GM21515 (cell line): Measurements from ENCODE around the gene KLF13.

Source experiments
- ATAC-seq: cut with Tn5 transposase; IDR thresholded peaks from one replicate; pipeline ENCODE4 v1.9.1; 2021; ENCODE audit not compliant: unreplicated experiment

KLF13 gene

DNA sequence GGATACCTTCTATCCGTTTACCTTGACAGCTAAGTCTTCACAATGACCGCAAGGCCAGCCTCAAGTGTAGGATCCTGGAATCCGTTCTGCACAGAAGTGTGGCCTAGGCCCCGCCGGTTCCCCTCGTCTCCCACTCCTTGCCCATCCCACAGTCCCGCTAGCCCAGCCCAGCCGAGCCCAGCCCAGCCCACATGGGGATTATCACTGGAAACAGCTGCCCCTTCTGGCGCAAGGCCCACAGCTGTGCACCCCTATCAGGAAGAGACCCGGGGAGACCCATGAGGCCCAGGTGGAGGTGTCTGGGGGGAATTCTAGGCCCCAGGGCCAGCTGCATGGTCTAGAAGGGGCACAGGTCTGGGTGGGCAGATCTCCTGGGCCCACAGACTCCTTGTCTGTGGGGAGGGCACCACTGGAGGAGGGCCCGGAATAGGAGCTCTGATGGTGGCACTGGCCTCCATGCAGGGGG lies 27.9 kb upstream of the KLF13 start:
- no peak for ATAC-seq

DNA sequence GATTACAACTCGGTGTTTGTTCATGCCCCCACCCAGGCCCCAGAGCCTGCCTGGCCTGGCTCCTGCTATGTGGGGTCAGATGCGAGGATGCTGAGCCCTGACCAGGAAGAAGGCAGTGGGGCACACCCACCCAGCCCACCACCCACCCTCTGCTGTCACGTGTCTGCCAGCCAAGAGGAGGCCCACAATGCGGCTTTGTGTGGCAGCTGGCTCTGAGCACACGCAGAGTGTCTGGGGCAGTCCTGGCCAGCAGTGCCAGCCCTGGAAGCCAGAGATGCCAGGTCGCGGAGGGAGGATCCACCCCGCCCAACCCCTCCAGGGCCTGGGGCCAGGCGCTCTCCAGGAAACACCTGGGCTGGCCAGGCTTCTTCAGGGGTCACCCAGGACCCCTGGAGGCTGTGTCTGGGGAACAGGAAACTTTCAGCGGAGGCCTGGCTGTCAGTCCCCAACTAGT lies 26.4 kb upstream of the KLF13 start:
- ATAC-seq = no peak

DNA sequence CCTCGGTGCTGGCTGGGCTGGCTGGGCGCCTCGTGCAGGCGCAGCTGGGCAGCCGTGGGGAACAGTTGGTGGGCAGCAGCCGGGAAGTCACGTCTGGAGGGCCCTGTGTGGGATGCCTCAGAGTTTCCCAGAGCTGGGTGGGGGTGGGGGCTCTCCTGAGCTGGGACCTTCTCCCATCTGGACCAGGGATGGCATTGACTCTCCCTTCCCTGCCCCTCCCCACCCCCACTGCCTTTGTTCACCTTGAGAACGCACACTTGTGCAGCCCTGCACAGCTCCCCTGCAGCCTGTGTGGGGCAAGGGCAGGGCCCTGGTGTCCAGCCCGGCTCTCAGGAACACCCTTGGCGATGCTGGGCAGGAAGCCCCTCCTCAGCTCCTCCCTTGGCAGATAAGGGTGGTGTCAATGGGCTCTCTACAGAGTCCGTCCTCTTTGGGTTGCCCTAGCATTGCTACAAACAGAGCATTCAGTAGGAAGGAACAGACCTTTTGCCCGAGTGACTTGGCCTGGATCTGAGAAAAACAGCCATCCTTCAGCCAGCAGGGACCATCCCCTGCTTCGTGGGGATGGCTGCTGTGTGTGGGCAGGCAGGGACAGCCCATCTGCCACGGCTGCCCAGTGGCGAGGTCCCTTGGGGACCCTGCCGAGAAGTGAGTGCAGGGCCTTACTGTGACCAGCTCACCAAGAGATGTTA lies 25.5 kb upstream of the KLF13 start:
- ATAC-seq = no peak

DNA sequence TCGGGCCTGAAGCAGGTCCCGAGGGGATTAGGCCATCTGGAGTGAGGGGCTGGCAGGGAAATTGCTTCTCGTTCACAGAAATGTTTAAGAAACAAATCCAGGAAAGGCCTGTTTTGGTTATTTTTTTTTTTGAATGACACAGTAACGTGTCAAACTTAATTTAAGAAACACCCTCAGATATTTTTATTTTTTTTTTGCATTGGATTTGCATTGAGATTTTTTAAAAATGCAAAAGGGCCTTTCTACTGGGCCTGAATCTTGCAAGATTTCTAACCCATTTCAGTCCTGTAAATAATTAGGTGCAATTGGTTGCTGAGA lies 25.0 kb upstream of the KLF13 start:
- no peak for ATAC-seq

DNA sequence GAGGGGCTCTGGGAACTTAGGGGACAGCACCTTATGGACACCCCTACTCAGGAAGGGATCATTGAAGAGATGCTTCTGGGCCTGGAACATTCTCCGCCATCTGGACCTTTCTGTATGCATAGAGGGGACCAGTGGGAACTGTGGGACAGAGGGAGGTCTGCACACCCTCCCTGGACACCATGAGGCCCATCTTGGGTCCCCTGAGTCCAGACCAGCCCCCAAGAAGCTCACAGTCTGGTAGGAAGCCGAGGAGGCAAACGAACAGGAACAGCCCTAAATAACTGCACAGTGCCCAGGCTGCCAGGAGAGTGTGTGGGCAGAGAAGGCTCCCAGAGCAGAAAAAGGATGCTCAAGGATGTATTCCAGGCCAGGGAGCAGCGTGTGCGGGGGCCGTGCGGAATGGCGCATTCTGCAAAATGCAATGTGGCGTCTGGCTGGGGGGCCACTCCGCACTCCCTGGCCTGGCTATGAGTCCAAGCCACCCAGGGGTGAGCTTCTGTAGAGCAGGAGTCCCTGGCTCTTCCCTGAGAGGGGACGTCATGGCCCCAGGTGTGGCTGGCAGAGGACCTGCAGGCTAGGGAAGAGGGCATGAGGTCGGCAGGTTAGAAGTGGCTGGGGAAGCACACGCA lies 24.5 kb upstream of the KLF13 start:
- ATAC-seq = no peak

DNA sequence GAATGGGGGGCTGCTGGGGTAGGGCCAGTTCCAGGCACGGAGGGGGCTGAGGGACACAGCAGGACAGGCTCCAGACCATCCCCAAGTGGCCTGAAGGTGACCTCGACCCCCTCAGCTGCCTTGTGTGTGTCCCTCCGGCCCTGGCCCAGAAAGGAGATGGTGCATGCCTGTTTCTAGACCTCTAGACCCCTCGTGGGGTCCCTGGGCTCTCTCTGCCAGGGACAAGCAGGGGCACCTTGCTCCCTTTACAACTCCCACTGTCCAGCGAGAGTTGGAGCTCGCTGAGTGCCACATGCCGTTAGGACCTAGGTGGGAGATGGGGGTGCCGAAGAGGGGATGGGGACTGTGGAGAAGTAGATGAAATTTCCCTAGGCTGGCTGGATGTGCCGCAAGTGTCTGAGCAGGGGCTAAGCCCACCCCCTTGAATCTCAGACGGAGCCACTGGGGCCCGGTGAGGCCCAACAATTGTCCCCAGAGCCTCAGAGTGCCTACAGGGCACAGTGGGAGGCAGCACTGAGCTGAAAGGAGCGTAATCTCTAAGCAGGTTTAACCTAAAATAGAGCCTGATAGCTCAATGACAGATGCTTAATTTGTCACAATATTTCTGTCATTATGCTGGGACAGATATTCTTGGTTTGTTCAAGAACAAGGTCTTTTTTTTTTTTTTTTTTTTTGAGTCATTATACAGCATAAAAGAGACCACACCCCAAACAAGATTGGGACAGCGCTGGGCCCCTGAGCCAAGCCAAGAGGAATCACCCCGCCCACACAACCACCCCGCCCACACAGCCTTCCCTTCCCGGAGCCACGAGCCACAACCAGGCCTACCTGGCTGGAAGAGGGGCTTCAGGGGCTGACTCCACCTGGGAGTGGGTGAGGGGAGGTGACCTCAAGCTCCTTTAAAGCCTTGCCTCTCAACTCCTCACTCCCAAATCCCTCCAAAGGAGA lies 23.6 kb upstream of the KLF13 start:
- ATAC-seq = no peak

DNA sequence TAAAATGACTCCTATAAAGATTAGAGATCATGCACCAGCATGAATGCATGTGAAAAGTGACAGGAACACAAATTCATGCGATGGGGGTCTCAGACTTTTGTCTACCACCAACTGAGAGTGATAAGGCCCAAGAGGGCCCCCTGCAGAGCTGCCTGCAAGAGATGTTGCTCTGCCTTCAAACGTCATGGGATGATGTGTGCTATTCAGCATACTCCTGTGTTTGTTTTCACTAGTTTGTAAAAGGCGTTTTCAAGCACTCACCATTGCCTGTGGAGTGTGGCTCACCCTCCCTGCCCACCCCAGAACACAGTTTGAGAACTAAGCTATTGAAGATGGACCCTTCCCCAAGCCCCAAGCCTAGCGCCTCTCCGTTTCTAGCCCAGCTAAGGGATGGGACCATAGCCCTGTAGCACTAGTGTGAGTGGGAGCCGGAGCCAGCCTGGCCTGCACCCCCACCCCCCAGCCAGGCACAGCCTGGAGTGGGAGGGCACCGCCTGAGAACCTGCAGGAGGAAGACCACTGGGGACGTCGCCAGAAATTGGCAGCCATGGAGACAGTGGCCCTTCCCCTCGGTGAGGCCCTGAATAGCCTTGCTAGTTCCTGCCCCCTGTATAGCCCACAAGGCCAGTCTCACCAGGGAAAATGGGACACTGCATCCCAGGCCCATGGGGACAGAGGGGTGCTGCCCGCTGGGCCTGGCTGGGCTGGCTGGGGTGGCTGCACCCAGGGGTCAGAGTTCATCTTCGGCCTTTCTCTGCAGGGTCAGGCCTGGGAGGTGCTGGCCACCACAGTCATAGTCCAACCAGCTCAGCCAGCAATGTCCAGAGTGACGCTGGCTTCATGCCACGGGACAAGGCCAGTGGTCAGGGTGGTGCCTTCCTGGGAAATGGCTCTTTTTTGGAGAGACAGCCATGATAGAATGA lies 22.6 kb upstream of the KLF13 start:
- ATAC-seq = no peak

DNA sequence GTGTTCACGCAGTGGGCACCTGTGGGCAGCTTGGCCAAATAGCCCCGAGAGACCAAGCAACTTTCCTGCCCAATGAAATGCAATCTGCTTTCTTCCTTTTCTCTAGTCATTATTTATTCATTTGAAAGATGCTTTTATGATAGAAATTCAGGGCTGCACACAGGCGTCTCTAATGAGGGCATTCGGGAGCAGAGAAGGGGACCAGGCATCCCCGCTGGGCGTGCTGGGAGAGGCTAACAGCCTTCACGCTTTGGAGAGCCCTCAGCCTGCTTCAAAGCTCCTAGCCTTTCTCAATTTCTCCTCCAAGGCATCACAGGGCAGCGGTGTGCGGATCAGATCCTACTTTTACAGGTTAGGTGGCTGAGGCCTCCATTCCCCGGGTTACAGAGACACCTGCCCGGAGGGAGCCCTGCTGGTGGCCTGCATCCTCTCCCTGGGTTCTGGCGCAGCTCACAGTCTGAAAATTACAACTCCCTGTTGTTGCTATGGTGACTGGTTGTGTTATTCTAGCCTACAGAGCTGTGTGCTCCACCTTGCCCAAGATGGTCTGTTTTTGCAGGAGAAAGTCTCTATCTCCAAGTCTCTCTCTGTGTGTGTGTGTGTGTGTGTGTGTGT lies 21.8 kb upstream of the KLF13 start:
- no peak for ATAC-seq

DNA sequence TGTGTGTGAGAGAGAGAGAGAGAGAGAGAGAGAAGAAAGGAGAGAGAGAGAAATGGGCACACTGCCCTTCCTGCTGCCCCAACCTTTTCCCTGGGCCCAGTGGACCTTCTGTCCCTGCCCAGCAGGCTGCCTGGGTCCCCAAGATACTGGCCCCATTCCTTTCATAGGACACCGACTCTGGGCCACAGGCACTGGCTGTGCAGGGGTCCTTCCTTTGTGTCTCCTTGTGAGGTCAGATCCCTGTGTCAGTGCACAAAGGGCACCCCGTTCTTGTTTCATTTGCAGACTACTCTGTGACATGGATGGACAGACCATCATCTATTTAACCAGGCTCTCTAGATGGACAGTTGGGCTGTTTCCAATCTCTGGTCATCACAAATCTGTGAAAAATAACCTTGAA lies 21.3 kb upstream of the KLF13 start:
- ATAC-seq = no peak

DNA sequence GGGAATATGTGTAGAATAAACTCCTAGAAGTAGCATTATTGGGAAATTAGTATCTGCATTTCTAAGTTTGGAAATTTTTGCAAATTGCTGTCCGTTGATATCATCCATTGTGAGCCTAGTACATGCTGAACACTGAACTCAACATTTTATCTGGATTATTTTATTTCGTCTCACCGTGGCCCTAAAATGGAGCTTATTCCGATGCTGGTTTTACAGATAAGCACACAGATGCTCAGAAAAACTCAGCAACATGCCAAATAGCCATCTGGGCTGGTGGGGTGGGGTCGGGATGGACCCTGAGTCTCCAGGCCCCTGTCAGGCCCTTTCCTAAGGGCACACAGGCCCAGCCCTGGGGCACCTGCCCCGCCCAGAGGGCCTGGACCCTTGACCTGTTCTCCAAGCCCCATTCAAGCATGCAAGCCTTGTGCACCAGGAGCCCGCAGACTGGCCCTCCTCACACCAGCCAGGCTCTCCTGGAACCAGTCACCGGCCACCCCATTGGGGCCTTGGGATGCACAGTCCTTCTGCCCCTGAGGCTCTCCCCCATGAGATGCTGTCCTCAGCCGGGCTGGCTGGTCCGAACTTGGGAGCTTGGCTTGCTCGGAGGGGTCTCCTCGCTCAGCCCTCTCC lies 20.7 kb upstream of the KLF13 start:
- ATAC-seq = no peak

DNA sequence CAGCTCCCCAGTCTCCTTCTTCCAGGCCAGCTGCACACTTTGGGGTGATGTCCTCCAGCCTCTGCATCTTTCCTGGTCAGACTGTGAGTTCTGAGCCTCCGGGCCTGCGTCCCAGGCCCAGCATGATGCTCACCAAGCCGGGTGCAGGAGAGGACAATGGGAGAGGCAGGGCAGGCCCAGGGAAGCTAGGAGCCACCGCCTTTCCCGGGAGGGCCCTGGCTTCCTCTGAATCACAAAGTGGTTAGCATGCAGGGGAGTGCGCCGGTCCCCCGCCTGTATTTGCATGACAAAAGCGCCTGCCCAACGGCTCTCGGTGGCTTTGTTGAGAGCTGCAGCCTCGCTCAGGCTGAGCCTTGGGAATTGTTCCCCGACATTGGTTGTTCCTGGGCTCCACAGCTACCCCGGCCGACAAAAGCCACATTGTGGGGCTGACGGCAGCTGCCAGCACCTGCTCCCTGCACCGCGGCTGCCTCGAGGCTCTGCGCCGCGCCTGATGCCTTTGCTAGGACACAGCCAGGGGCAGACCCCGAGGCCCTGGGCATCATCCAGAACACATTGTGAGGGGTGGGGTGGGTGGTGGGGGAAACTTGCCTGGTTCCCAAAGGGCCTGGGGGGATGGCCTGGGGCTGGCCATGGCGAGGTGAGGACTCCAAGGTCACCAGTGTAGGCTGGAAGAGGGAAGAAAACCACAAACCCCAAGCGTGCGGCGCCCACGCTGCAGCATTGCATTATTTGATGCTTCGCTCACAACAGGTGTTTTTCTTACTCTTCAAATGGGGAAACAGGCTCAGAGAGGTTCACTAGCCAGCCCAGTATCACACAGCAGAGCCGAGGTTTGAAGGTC lies 20.0 kb upstream of the KLF13 start:
- no peak for ATAC-seq

DNA sequence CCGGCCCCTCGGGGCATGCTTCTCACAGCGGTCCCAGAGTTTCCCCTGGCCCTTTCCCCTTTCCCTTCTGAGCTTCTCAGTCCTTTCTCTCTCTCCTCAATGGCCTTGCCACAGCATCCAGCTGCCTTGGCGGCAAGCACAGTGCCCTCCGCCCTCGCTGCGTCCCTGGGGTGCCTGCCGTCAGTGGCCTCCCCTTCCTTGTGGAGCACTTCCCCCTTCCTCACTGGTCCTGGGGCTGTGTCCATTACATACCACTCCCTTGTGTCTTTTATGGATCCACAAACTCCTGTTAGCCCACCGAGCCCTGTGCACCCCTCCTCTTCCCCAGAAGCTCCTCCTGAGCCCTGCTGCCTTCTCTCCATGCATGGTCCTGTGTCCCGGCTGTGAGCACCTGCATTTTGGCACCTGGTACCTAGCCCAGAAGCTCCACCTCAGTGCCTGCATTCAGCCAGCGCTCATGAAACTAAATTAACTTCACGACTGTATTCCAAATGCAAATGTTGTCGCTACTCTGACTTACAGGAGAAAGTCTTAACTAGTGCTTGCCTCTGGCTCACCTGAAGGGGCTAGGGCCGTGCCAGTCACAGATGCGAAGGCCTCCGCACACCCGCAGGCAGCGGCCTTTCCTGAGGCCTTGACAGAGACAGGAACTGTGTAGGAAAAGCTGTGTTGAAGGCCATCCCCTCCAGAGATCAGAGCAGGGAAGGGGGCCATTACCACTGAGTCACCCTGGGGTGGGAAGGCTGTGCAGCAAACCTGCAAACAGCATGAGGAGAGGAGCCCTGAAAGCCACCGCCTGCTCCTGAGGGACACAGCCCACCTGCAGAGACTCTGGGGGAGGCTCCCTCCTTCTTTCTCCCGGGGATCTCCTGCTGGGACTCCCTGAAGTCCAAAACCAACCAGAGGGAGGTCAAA lies 19.1 kb upstream of the KLF13 start:
- ATAC-seq = no peak

DNA sequence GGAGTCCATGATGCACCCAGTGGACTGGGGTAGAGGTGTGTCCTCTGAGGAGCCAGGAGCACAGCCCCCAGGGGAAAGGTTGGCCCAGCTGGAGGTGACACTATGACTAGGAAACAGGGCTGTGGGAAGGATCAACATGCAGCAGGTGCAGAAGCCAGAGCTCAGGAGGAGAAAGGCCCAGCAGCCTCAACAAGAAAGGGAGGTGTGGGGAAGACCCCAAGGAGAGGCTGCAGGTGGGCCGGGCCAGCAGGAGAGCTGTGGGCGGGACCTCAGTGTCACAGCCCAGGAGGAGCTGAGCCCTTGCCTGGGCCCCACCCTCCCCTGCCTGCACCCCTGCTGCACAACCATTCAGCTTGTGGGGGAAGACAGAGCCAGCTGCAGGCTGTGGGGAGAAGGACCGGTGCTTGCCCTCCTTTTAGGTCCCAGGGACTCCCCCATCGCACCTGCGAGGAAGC lies 18.4 kb upstream of the KLF13 start:
- ATAC-seq = no peak

DNA sequence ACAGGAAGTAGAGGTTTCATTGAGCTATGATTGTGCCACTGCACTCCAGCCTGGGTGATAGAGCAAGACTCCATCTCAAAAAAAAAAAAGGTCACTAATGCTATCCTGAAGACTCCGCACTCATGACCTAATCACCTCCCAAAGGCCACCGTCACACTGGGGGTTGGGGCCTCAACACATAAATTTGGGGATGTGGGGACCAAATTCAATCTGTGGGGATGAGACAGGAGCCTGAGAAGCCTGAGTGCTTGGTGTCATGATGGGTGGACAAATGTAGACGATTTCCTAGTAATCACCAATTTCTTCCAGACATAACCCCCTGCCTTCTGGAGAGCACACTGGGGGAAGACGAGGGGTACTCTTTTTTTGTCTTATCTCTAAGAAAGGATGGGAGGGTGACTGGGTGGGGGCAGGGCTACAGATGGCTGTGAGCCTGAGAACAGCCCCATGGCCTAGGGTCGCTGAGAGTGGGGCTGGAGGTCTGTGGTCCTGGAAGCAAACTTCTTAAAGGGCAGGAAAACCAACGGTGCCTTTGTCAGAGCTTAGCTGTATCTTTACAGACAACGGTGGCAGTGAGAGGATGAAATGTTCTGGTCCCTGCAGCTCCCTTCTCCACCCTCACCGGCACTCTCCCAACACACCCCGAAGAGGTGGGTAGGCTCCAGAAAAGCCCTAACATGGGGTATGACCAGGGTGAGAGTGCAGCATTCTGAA lies 16.6 kb upstream of the KLF13 start:
- ATAC-seq = no peak

DNA sequence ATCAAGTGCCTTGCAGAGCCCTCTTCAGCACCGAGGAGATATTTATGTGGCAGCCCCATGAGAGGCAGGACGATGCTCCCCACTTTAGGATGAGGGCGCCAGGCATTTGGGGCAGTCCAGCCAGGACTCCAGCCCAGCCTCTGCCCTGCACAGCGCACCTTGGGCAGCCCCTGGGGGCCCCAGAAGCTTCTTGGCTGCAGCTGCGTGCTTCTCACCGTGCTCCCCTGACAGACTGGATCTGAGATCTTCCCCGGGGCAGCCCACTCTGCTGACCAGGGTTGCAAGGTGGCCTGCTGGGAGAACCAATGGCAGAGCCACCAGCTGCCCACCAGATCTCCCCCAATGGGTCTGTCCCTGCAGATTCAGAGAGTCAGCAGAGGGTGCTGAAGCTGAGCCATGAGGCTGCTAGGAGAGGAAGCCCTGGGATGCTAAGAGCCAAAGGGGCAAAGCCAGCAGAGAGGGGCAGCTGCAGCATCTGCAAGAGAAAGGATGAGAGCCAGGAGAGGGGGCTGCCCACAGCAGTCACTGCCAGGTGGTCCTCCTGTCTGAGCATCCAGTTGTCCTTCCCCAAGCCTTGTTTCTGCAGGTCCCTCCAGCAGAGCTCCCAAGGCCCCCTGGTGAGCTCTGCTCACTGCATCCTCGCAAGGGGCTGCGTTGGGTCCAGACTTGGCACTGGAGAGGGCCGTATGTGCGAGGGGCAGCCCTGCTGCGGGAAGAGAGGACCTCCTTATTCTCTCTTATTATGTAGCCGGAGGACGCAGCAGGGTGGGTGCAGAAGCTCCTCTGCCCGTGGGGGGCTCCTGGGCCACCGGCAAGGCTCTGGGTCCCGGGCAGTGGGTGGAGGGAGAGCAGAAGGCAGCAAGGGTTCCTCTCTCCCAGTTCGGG lies 14.7 kb upstream of the KLF13 start:
- ATAC-seq = no peak

DNA sequence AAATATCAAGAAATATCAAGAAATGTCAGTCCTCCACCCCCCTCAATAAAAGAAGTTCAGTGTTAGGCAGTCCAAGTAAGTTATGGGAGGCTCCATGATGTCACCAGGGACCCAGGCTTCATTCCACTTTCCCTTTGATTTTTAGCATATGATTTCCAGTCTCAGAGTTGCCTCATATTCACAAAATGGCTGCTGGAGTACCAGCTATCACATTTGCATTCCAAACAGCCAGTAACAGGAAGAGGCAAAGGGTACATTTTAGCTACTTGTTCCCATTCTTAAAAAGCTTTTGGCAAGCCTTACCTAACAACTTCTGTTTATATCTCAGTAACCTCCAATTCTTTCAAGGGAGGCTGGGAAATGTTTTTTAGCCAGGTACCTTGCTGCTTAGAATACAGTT lies 13.4 kb upstream of the KLF13 start:
- no peak for ATAC-seq
